ENCODE results near the gene GARIN5A. TPM values are rescaled to one million over a fixed set of nuclear protein-coding genes. Genes with fewer than 3 reads are reported as not detected.

GARIN5A gene
- total RNA-seq, 4 donors from 2014 or later = 0.55 to 4.2 (median 0.79) TPM; not detected in 1

- no peak for DNase-seq
- Histone ChIP-seq H3K27ac (no peak overlapping the region), H3K9me3 (no peaks in the 10 kb centered on the region), H3K4me3 (no peak overlapping the region), H3K27me3 (peaks cover 30% of the 10 kb centered on the region), H3K4me1 (no peaks in the 10 kb centered on the region), H3K36me3 (no peaks in the 10 kb centered on the region)
- intact Hi-C loops (cut with DNase I; ENCODE audit: low total_unique reads) (no loop called here), in situ Hi-C loops (cut with MboI; ENCODE audit: low pct_ligation_motif_present in 1 of 4, low pct_unique_long_range_greater_than_20kb in 1 of 4, low sequenced_read_pairs in 3 of 4) (no loop called here)
- TF ChIP-seq, protein P1, sequence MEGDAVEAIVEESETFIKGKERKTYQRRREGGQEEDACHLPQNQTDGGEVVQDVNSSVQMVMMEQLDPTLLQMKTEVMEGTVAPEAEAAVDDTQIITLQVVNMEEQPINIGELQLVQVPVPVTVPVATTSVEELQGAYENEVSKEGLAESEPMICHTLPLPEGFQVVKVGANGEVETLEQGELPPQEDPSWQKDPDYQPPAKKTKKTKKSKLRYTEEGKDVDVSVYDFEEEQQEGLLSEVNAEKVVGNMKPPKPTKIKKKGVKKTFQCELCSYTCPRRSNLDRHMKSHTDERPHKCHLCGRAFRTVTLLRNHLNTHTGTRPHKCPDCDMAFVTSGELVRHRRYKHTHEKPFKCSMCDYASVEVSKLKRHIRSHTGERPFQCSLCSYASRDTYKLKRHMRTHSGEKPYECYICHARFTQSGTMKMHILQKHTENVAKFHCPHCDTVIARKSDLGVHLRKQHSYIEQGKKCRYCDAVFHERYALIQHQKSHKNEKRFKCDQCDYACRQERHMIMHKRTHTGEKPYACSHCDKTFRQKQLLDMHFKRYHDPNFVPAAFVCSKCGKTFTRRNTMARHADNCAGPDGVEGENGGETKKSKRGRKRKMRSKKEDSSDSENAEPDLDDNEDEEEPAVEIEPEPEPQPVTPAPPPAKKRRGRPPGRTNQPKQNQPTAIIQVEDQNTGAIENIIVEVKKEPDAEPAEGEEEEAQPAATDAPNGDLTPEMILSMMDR (IDR thresholded peaks at IDR 0.05) = no peak
- TF ChIP-seq EP300 (IDR thresholded peaks at IDR 0.05; ENCODE audit: low read depth) = no peak
- no peak for TF ChIP-seq POLR2AphosphoS5 (IDR thresholded peaks at IDR 0.05)
- TF ChIP-seq POLR2A (IDR thresholded peaks at IDR 0.05) = no peak
- WGBS, 2 donors (ENCODE audit: low coverage in 1 of 2) = 95% methylated on average over 85 of the region's 87 CpGs; no CpG with 5 or more reads in 1 of the 2 donors
Observed at GRCh38 chr19:50518091-50519005, 41.7 kb upstream of the GARIN5A start.

DNA sequence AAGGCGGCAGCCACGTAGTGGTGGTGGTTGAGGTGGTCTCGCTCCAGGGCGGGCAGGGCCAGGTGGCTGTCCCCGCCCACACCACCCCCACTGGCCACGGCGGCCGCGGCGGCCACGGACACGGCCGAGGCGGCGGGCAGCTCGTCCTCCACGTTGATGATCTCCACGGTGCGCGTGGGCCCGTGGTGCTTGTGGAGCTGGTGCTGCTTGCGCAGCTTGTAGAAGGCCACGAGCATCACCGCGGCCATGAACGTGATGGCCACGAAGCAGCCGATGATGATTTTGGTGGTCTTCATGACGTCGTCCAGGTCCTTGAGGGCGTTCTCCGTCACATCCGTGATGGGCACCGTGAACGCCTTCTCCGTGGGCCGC lies 41.0 kb upstream of the GARIN5A start:
- 95% methylated on average over 37 of the region's 37 CpGs; no CpG with 5 or more reads in 1 of the 2 donors for WGBS, 2 donors (ENCODE audit: low coverage in 1 of 2)
- Histone ChIP-seq H3K4me3 (no peak overlapping the region), H3K4me1 (no peaks in the 10 kb centered on the region), H3K36me3 (no peaks in the 10 kb centered on the region), H3K9me3 (no peaks in the 10 kb centered on the region), H3K27ac (no peak overlapping the region), H3K27me3 (peaks cover 30% of the 10 kb centered on the region)
- TF ChIP-seq POLR2AphosphoS5 (IDR thresholded peaks at IDR 0.05) (no peak), POLR2A (IDR thresholded peaks at IDR 0.05) (no peak), EP300 (IDR thresholded peaks at IDR 0.05; ENCODE audit: low read depth) (no peak)
- TF ChIP-seq, protein P1 (IDR thresholded peaks at IDR 0.05) = no peak
- DNase-seq = no peak
- in situ Hi-C loops (cut with MboI; ENCODE audit: low pct_ligation_motif_present in 1 of 4, low pct_unique_long_range_greater_than_20kb in 1 of 4, low sequenced_read_pairs in 3 of 4) = no loop called here
- intact Hi-C loops (cut with DNase I; ENCODE audit: low total_unique reads) = no loop called here

GRCh38 chr19:50516964-50517703 lies 40.5 kb upstream of the GARIN5A start:
- H3K27ac ChIP-seq = no peak overlapping the region
- peaks cover 30% of the 10 kb centered on the region for H3K27me3 ChIP-seq
- TF ChIP-seq EP300 (IDR thresholded peaks at IDR 0.05; ENCODE audit: low read depth) = no peak
- TF ChIP-seq POLR2A (IDR thresholded peaks at IDR 0.05) = no peak
- TF ChIP-seq POLR2AphosphoS5 (IDR thresholded peaks at IDR 0.05) = no peak
- TF ChIP-seq, protein P1 (IDR thresholded peaks at IDR 0.05) = no peak
- no peaks in the 10 kb centered on the region for H3K9me3 ChIP-seq
- H3K4me1 ChIP-seq = no peaks in the 10 kb centered on the region
- DNase-seq = no peak
- in situ Hi-C loops (cut with MboI; ENCODE audit: low pct_ligation_motif_present in 1 of 4, low pct_unique_long_range_greater_than_20kb in 1 of 4, low sequenced_read_pairs in 3 of 4) (no loop called here), intact Hi-C loops (cut with DNase I; ENCODE audit: low total_unique reads) (no loop called here)
- H3K36me3 ChIP-seq = no peaks in the 10 kb centered on the region
- whole genome bisulfite sequencing, 2 donors (ENCODE audit: low coverage in 1 of 2) = 33 to 56% methylated on average over 6 to 42 of the region's 53 CpGs
- H3K4me3 ChIP-seq = no peak overlapping the region

DNA sequence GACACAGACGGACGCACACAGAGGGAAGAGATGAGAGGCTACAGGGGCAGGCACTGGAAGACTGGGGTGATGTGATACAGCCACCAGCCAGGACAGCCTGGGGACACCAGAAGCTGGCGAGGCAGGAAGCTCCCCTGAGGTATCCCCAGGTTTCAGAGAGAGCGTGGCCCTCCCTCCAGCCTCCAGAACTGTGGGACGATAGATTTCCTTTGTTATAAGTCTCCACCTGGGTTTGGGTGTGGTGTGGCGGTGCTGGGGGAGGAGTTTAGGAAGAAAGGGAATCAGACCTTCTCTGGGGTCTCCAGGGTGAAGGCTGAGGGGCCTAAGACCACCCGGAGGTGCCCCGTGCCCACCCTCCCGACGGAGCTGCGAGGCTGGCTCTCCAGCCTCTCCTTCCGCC lies 39.8 kb upstream of the GARIN5A start:
- in situ Hi-C loops (cut with MboI; ENCODE audit: low pct_ligation_motif_present in 1 of 4, low pct_unique_long_range_greater_than_20kb in 1 of 4, low sequenced_read_pairs in 3 of 4) (no loop called here), intact Hi-C loops (cut with DNase I; ENCODE audit: low total_unique reads) (no loop called here)
- DNase-seq = no peak
- 36 to 41% methylated on average over 4 to 12 of the region's 12 CpGs for WGBS, 2 donors (ENCODE audit: low coverage in 1 of 2)
- TF ChIP-seq POLR2A (IDR thresholded peaks at IDR 0.05) (no peak), EP300 (IDR thresholded peaks at IDR 0.05; ENCODE audit: low read depth) (no peak), POLR2AphosphoS5 (IDR thresholded peaks at IDR 0.05) (no peak)
- TF ChIP-seq, protein P1 (IDR thresholded peaks at IDR 0.05) = no peak
- H3K4me1 ChIP-seq = peaks cover 0 to 5% (median 0%) of the 10 kb centered on the region in 4 donors
- H3K9me3 ChIP-seq = no peaks in the 10 kb centered on the region
- H3K27ac ChIP-seq = no peak overlapping the region
- no peaks in the 10 kb centered on the region for H3K36me3 ChIP-seq
- no peak overlapping the region for H3K4me3 ChIP-seq
- H3K27me3 ChIP-seq = peaks cover 30% of the 10 kb centered on the region
